Measurements from ENCODE around the gene PLK1. TPM values are rescaled to one million over a fixed set of nuclear protein-coding genes. Genes with fewer than 3 reads are reported as not detected.
"Not testable (repeated sequence)": the region's sequence is repeated elsewhere in the genome, so short reads cannot be mapped to it uniquely, and the experiment has no call there.

Gene PLK1
- total RNA-seq, 4 donors from 2014 or later: 0.88 to 2.7 (median 1.6) TPM

- no peak for DNase-seq
- Histone ChIP-seq H3K4me3 (replicated peaks in 1 of 3) (no peak within 1 kb of the TSS), H3K27me3 (no peaks in the 10 kb centered on the region), H3K9me3 (no peaks in the 10 kb centered on the region), H3K4me1 (no peaks in the 10 kb centered on the region), H3K27ac (no peak within 1 kb of the TSS), H3K36me3 (no peaks in the 10 kb centered on the region)
- no peak for TF ChIP-seq CTCF (IDR thresholded peaks at IDR 0.05)
- TF ChIP-seq POLR2A (IDR thresholded peaks at IDR 0.05): no peak
- WGBS, 2 donors: 0 to 2% methylated on average over 4 to 7 of the region's 37 CpGs
- intact Hi-C loops (cut with DNase I): no loop called here
These were observed 34.3 kb downstream of the PLK1 start, which contains the start of gene ERN2 for GRCh38 chr16:23712976-23713375. Gene ERN2, minus strand, starts transcription at chr16:23713222. Its CDS starts 35 bp downstream, at chr16:23713187.

GRCh38 chr16:23716484-23716883, 37.8 kb downstream of the PLK1 start:
- TF ChIP-seq POLR2A (IDR thresholded peaks at IDR 0.05) (no peak), CTCF (IDR thresholded peaks at IDR 0.05) (no peak)
- Histone ChIP-seq H3K27ac (no peak overlapping the region), H3K4me3 (replicated peaks in 1 of 3) (no peak overlapping the region), H3K27me3 (no peaks in the 10 kb centered on the region), H3K36me3 (no peaks in the 10 kb centered on the region), H3K9me3 (no peaks in the 10 kb centered on the region), H3K4me1 (no peaks in the 10 kb centered on the region)
- intact Hi-C loops (cut with DNase I): no loop called here
- no peak for DNase-seq
- WGBS, 2 donors: 83% methylated on average over 5 of the region's 5 CpGs

GRCh38 chr16:23722613-23723240, 44.0 kb downstream of the PLK1 start:
- DNase-seq; H3K4me1 ChIP-seq; H3K4me3 ChIP-seq (replicated peaks in 1 of 3); H3K9me3 ChIP-seq; H3K27ac ChIP-seq; H3K36me3 ChIP-seq; intact Hi-C loops (cut with DNase I); H3K27me3 ChIP-seq: not testable (repeated sequence)
- 85 to 88% methylated on average over 9 of the region's 9 CpGs for WGBS, 2 donors

GRCh38 chr16:23724096-23724784, 45.6 kb downstream of the PLK1 start:
- no peak for DNase-seq
- no peak overlapping the region for H3K4me3 ChIP-seq (replicated peaks in 1 of 3)
- intact Hi-C loops (cut with DNase I): no loop called here
- H3K4me1 ChIP-seq: no peaks in the 10 kb centered on the region
- no peaks in the 10 kb centered on the region for H3K36me3 ChIP-seq
- 74 to 81% methylated on average over 8 of the region's 8 CpGs for WGBS, 2 donors
- no peaks in the 10 kb centered on the region for H3K27me3 ChIP-seq
- no peak for TF ChIP-seq POLR2A (IDR thresholded peaks at IDR 0.05)
- TF ChIP-seq CTCF (IDR thresholded peaks at IDR 0.05): no peak
- no peaks in the 10 kb centered on the region for H3K9me3 ChIP-seq
- H3K27ac ChIP-seq: no peak overlapping the region

GRCh38 chr16:23724785-23725131, 46.1 kb downstream of the PLK1 start:
- WGBS, 2 donors: 68 to 77% methylated on average over 3 of the region's 3 CpGs
- no peak overlapping the region for H3K4me3 ChIP-seq (replicated peaks in 1 of 3)
- no peak for DNase-seq
- H3K4me1 ChIP-seq: no peaks in the 10 kb centered on the region
- no peaks in the 10 kb centered on the region for H3K27me3 ChIP-seq
- intact Hi-C loops (cut with DNase I): no loop called here
- no peak for TF ChIP-seq POLR2A (IDR thresholded peaks at IDR 0.05)
- TF ChIP-seq CTCF (IDR thresholded peaks at IDR 0.05): no peak
- H3K27ac ChIP-seq: no peak overlapping the region
- no peaks in the 10 kb centered on the region for H3K36me3 ChIP-seq
- no peaks in the 10 kb centered on the region for H3K9me3 ChIP-seq

All from thyroid gland (tissue), 4 donors.